RWPE1 (cell line): ENCODE results near the gene BSN.

ENCODE experiments used
- CTCF ChIA-PET: fragments of 350-600 bp; sonication (Branson Sonifier 250); formaldehyde crosslinking; extraction: SDS; loops from one replicate; lab custom pipeline; 2021; lab: Yijun Ruan, JAX
- POLR2A ChIA-PET: fragments of 400-600 bp; formaldehyde crosslinking; extraction: SDS; loops from one replicate; lab custom pipeline; 2020; ENCODE audit warnings: antibody characterized with exemption; ENCODE audit not compliant: low non-redundant PET; lab: Yijun Ruan, JAX
- DNase-seq: peaks from one replicate; pipeline ENCODE4 v3.0.0; 2012; ENCODE audit warnings: low spot score
- H3K27ac ChIP-seq: fragments of 450-650 bp; 2 replicates; pipeline ENCODE4 v1.5.1; 2017
- CTCF ChIP-seq: fragments of 450-650 bp; conservative IDR thresholded peaks from 2 replicates; pipeline ENCODE4 v1.5.1; 2017; ENCODE audit warnings: low read depth, mild to moderate bottlenecking

The BSN gene

GRCh38 chr3:49656541-49657112 is 102.3 kb downstream of the BSN start:
- TF ChIP-seq CTCF: no peak
- CTCF ChIA-PET: no interaction called here
- H3K27ac ChIP-seq: no peak overlapping the region
- DNase-seq: no peak
- POLR2A ChIA-PET: no interaction called here

- POLR2A ChIA-PET: no interaction called here
- CTCF ChIA-PET: no interaction called here
- H3K27ac ChIP-seq: no peak overlapping the region
- DNase-seq: no peak
- no peak for TF ChIP-seq CTCF
Measured at GRCh38 chr3:49657208-49657915, 103.1 kb downstream of the BSN start.

GRCh38 chr3:49658711-49659110 is 104.4 kb downstream of the BSN start:
- TF ChIP-seq CTCF: no peak
- peak overlapping the region; percentile 30 for H3K27ac ChIP-seq
- no peak for DNase-seq
- CTCF ChIA-PET: interaction anchor here (0.6 kb wide), 1 partner anchor 119 kb away, joined by 3 read pairs; no protein-coding TSS in a partner anchor
- POLR2A ChIA-PET: no interaction called here

- peak overlapping the region; percentile 13; the same call in 1 of the 2 replicates for H3K27ac ChIP-seq
- ChIA-PET POLR2A (no interaction called here), CTCF (interaction anchor here (1.8 kb wide), 1 partner anchor 120 kb away, joined by 10 read pairs; no protein-coding TSS in a partner anchor)
- no peak for DNase-seq
- TF ChIP-seq CTCF: no peak
Measured at GRCh38 chr3:49659756-49660155, 105.5 kb downstream of the BSN start.

- no peak for TF ChIP-seq CTCF
- DNase-seq: no peak
- ChIA-PET POLR2A (no interaction called here), CTCF (interaction anchor here (1.8 kb wide), 1 partner anchor 122 kb away, joined by 10 read pairs; no protein-coding TSS in a partner anchor)
- no peak overlapping the region for H3K27ac ChIP-seq
Measured at GRCh38 chr3:49661281-49661680, 107.0 kb downstream of the BSN start.

- ChIA-PET POLR2A (no interaction called here), CTCF (no interaction called here)
- H3K27ac ChIP-seq: no peak overlapping the region
- DNase-seq: no peak
- no peak for TF ChIP-seq CTCF
Measured at GRCh38 chr3:49662021-49662420, 107.7 kb downstream of the BSN start.
